Measurements from ENCODE around the gene HIRIP3. TPM values are rescaled to one million over a fixed set of nuclear protein-coding genes. Genes with fewer than 3 reads are reported as not detected.

The HIRIP3 gene
- total RNA-seq, 1 experiment from 2014 or later = 18.9 TPM

DNA sequence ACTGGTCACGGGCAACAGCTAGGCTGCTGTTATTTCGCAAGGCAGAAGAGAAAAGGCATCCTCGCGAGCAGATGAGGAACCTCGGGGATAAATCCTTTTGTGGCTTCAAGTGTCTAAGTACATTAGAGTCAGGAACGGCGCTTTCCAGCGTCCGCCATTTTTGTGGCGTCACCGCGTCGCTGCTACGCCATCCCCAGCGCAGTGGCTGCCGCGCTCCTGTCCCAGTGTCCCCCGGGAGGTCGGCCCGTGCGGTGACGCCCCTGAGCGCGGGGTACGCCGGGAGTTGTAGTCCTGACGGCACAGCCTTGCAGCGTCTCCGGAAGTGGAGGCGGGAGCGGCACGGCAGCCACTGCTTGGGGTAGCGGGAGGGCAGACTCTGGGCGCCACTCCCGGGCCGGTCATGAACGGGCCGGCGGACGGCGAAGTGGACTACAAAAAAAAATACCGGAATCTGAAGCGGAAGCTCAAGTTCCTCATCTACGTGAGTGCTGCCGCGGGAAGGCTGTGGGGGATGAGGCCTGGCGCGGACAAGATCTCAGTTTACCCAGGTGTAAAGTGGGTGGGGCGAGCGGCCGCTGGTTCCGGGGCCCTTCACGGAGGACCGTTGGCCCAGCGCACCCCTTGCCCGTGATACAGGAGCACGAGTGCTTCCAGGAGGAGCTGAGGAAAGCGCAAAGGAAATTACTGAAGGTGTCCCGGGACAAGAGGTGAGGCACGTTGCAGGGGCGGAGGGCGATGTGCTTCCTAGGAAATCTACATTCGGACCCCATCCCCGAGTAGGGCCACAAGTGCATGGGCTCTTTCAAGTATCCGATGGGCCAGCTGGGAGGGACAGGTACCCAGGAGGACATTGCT, 721 bp upstream of the HIRIP3 start, which contains the start of gene INO80E:
INO80E (plus strand) TSS at position 331 of the 855 bp plus-strand sequence; CDS start at position 401, 70 bp downstream.
- peaks cover 14% of the 10 kb centered on the region for H3K36me3 Mint-ChIP-seq
- peaks cover 20% of the 10 kb centered on the region for H3K4me1 Mint-ChIP-seq
- no peaks in the 10 kb centered on the region for H3K9me3 Mint-ChIP-seq
- ChIA-PET POLR2A (interaction anchor here (0.6 to 1.2 kb wide), 5 partner anchors 69 to 172 kb away, joined by 3 to 5 read pairs (median 3); partner anchors contain the start of genes ALDOA, CDIPT and SEZ6L2), CTCF (interaction anchor here (0.7 to 1.2 kb wide), 2 partner anchors 119 to 180 kb away, joined by 3 read pairs; partner anchors contain the start of gene PAGR1)
- H3K27ac Mint-ChIP-seq = peak within 1 kb of the TSS; percentile 97
- DNase-seq (ENCODE audit: low spot score) (peak; percentile 100), ATAC-seq (peak; percentile 88)
- H3K4me3 Mint-ChIP-seq = peak within 1 kb of the TSS; percentile 94
- TF ChIP-seq, protein P1, sequence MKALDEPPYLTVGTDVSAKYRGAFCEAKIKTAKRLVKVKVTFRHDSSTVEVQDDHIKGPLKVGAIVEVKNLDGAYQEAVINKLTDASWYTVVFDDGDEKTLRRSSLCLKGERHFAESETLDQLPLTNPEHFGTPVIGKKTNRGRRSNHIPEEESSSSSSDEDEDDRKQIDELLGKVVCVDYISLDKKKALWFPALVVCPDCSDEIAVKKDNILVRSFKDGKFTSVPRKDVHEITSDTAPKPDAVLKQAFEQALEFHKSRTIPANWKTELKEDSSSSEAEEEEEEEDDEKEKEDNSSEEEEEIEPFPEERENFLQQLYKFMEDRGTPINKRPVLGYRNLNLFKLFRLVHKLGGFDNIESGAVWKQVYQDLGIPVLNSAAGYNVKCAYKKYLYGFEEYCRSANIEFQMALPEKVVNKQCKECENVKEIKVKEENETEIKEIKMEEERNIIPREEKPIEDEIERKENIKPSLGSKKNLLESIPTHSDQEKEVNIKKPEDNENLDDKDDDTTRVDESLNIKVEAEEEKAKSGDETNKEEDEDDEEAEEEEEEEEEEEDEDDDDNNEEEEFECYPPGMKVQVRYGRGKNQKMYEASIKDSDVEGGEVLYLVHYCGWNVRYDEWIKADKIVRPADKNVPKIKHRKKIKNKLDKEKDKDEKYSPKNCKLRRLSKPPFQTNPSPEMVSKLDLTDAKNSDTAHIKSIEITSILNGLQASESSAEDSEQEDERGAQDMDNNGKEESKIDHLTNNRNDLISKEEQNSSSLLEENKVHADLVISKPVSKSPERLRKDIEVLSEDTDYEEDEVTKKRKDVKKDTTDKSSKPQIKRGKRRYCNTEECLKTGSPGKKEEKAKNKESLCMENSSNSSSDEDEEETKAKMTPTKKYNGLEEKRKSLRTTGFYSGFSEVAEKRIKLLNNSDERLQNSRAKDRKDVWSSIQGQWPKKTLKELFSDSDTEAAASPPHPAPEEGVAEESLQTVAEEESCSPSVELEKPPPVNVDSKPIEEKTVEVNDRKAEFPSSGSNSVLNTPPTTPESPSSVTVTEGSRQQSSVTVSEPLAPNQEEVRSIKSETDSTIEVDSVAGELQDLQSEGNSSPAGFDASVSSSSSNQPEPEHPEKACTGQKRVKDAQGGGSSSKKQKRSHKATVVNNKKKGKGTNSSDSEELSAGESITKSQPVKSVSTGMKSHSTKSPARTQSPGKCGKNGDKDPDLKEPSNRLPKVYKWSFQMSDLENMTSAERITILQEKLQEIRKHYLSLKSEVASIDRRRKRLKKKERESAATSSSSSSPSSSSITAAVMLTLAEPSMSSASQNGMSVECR (CRISPR knock-in tag; IDR thresholded peaks at IDR 0.05; ENCODE audit: borderline replicate concordance) = 0 out of 2 replicates have a peak, but pooled peaks have one; percentile 30
- TF ChIP-seq JUN (CRISPR knock-in tag; IDR thresholded peaks at IDR 0.05) (0 out of 2 replicates have a peak, but pooled peaks have one; percentile 45), SMAD4 (CRISPR knock-in tag; IDR thresholded peaks at IDR 0.05) (no peak), HMGA2 (CRISPR knock-in tag; IDR thresholded peaks at IDR 0.05) (no peak), GABPB1 (CRISPR knock-in tag; IDR thresholded peaks at IDR 0.05) (peak; percentile 89), TEAD1 (CRISPR knock-in tag; IDR thresholded peaks at IDR 0.05) (peak; percentile 29; the same call in 1 of the 2 replicates), FOXK1 (CRISPR knock-in tag; IDR thresholded peaks at IDR 0.05) (peak; percentile 93), ZBTB21 (CRISPR knock-in tag; IDR thresholded peaks at IDR 0.05; ENCODE audit: borderline replicate concordance) (peak; percentile 92), CREM (CRISPR knock-in tag; IDR thresholded peaks at IDR 0.05) (peak; percentile 95), SP1 (CRISPR knock-in tag; conservative IDR thresholded peaks at IDR 0.05) (peak; percentile 96), GTF2I (CRISPR knock-in tag; conservative IDR thresholded peaks at IDR 0.05) (peak; percentile 87; the same call in 1 of the 2 replicates), CBFB (CRISPR knock-in tag; IDR thresholded peaks at IDR 0.05; ENCODE audit: low read depth) (no peak)
- TF ChIP-seq, protein P2, sequence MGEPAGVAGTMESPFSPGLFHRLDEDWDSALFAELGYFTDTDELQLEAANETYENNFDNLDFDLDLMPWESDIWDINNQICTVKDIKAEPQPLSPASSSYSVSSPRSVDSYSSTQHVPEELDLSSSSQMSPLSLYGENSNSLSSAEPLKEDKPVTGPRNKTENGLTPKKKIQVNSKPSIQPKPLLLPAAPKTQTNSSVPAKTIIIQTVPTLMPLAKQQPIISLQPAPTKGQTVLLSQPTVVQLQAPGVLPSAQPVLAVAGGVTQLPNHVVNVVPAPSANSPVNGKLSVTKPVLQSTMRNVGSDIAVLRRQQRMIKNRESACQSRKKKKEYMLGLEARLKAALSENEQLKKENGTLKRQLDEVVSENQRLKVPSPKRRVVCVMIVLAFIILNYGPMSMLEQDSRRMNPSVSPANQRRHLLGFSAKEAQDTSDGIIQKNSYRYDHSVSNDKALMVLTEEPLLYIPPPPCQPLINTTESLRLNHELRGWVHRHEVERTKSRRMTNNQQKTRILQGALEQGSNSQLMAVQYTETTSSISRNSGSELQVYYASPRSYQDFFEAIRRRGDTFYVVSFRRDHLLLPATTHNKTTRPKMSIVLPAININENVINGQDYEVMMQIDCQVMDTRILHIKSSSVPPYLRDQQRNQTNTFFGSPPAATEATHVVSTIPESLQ (CRISPR knock-in tag; IDR thresholded peaks at IDR 0.05) = no peak
- TF ChIP-seq, protein P3, sequence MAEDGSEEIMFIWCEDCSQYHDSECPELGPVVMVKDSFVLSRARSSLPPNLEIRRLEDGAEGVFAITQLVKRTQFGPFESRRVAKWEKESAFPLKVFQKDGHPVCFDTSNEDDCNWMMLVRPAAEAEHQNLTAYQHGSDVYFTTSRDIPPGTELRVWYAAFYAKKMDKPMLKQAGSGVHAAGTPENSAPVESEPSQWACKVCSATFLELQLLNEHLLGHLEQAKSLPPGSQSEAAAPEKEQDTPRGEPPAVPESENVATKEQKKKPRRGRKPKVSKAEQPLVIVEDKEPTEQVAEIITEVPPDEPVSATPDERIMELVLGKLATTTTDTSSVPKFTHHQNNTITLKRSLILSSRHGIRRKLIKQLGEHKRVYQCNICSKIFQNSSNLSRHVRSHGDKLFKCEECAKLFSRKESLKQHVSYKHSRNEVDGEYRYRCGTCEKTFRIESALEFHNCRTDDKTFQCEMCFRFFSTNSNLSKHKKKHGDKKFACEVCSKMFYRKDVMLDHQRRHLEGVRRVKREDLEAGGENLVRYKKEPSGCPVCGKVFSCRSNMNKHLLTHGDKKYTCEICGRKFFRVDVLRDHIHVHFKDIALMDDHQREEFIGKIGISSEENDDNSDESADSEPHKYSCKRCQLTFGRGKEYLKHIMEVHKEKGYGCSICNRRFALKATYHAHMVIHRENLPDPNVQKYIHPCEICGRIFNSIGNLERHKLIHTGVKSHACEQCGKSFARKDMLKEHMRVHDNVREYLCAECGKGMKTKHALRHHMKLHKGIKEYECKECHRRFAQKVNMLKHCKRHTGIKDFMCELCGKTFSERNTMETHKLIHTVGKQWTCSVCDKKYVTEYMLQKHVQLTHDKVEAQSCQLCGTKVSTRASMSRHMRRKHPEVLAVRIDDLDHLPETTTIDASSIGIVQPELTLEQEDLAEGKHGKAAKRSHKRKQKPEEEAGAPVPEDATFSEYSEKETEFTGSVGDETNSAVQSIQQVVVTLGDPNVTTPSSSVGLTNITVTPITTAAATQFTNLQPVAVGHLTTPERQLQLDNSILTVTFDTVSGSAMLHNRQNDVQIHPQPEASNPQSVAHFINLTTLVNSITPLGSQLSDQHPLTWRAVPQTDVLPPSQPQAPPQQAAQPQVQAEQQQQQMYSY (CRISPR knock-in tag; IDR thresholded peaks at IDR 0.05) = 0 out of 2 replicates have a peak, but pooled peaks have one; percentile 9
- TF ChIP-seq, protein P4, sequence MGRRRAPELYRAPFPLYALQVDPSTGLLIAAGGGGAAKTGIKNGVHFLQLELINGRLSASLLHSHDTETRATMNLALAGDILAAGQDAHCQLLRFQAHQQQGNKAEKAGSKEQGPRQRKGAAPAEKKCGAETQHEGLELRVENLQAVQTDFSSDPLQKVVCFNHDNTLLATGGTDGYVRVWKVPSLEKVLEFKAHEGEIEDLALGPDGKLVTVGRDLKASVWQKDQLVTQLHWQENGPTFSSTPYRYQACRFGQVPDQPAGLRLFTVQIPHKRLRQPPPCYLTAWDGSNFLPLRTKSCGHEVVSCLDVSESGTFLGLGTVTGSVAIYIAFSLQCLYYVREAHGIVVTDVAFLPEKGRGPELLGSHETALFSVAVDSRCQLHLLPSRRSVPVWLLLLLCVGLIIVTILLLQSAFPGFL (CRISPR knock-in tag; IDR thresholded peaks at IDR 0.05; ENCODE audit: borderline replicate concordance) = 0 out of 2 replicates have a peak, but pooled peaks have one; percentile 38
- TF ChIP-seq, protein P5, sequence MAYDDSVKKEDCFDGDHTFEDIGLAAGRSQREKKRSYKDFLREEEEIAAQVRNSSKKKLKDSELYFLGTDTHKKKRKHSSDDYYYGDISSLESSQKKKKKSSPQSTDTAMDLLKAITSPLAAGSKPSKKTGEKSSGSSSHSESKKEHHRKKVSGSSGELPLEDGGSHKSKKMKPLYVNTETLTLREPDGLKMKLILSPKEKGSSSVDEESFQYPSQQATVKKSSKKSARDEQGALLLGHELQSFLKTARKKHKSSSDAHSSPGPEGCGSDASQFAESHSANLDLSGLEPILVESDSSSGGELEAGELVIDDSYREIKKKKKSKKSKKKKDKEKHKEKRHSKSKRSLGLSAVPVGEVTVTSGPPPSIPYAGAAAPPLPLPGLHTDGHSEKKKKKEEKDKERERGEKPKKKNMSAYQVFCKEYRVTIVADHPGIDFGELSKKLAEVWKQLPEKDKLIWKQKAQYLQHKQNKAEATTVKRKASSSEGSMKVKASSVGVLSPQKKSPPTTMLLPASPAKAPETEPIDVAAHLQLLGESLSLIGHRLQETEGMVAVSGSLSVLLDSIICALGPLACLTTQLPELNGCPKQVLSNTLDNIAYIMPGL (CRISPR knock-in tag; IDR thresholded peaks at IDR 0.05) = peak; percentile 56; the same call in 1 of the 2 replicates
- TF ChIP-seq, protein P6, sequence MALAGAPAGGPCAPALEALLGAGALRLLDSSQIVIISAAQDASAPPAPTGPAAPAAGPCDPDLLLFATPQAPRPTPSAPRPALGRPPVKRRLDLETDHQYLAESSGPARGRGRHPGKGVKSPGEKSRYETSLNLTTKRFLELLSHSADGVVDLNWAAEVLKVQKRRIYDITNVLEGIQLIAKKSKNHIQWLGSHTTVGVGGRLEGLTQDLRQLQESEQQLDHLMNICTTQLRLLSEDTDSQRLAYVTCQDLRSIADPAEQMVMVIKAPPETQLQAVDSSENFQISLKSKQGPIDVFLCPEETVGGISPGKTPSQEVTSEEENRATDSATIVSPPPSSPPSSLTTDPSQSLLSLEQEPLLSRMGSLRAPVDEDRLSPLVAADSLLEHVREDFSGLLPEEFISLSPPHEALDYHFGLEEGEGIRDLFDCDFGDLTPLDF (CRISPR knock-in tag; IDR thresholded peaks at IDR 0.05) = no peak
- TF ChIP-seq, protein P7, sequence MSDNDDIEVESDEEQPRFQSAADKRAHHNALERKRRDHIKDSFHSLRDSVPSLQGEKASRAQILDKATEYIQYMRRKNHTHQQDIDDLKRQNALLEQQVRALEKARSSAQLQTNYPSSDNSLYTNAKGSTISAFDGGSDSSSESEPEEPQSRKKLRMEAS (CRISPR knock-in tag; IDR thresholded peaks at IDR 0.05) = peak; percentile 11; the same call in 1 of the 2 replicates
- H3K27me3 Mint-ChIP-seq (ENCODE audit: low read depth) = no peaks in the 10 kb centered on the region

Data from WTC11 (cell line).